Uterus (tissue), 4 donors: Measurements from ENCODE around the gene SLC8B1. TPM values are rescaled to one million over a fixed set of nuclear protein-coding genes. Genes with fewer than 3 reads are reported as not detected.
"Not testable (repeated sequence)": the region's sequence is repeated elsewhere in the genome, so short reads cannot be mapped to it uniquely, and the experiment has no call there.

Experiments used
- DNase-seq, 2 donors: peaks; one replicate each; pipeline ENCODE4 v3.0.0-alpha.2; 2019 to 2020
- H3K27ac ChIP-seq, 2 donors: fragments of 200-600 bp; sonication (generic); 1 replicate in 1 of 2; 2 replicates in 1 of 2; pipeline ENCODE4 v1.5.1; 2016 to 2018
- H3K27me3 ChIP-seq, 2 donors: fragments of 200-600 bp; sonication (generic); one replicate each; pipeline ENCODE4 v1.5.1; 2018 to 2019; ENCODE audit warnings: control low read depth in 1 of 2
- H3K36me3 ChIP-seq, 2 donors: fragments of 200-600 bp; sonication (generic); one replicate each; pipeline ENCODE4 v1.5.1; 2019; ENCODE audit warnings: control low read depth in 1 of 2
- H3K4me1 ChIP-seq, 2 donors: fragments of 200-600 bp; sonication (generic); one replicate each; pipeline ENCODE4 v1.5.1; 2018 to 2019; ENCODE audit warnings: control low read depth in 1 of 2
- H3K4me3 ChIP-seq, 2 donors: fragments of 200-600 bp; sonication (generic); 1 replicate in 1 of 2; 2 replicates in 1 of 2; pipeline ENCODE4 v1.5.1; 2018 to 2019; ENCODE audit warnings: mild to moderate bottlenecking in 1 of 2
- H3K9me3 ChIP-seq, 2 donors: fragments of 200-600 bp; sonication (generic); one replicate each; pipeline ENCODE4 v1.5.1; 2019; ENCODE audit warnings: control low read depth in 1 of 2
- CTCF ChIP-seq, 4 experiments: fragments of 200-600 bp in 2 of 4; fragments of 450-650 bp in 2 of 4; sonication (generic) in 2 of 4; IDR thresholded peaks; one replicate each; pipeline ENCODE4 v1.5.1; 2016 to 2019; ENCODE audit warnings: antibody characterized with exemption in 4 of 4, mild to moderate bottlenecking in 2 of 4, moderate library complexity in 1 of 4
- POLR2A ChIP-seq, 2 donors: fragments of 450-650 bp; IDR thresholded peaks; one replicate each; pipeline ENCODE4 v1.6.1; 2016; ENCODE audit warnings: antibody characterized with exemption in 2 of 2, mild to moderate bottlenecking in 1 of 2, moderate library complexity in 1 of 2
- intact Hi-C: fragments of 100-400 bp; cut with DNase I; formaldehyde crosslinking; loops from one replicate; pipeline ENCODE4 v1.15.1; 2023; ENCODE audit warnings: low total_unique reads
- total RNA-seq, 4 donors: library from RNA; depleted of rRNA in 3 of 4; stranded (reverse); fragments of >200 nt in 3 of 4; gene quantifications; one replicate each; pipeline versions ENCODE4 v1.1.0 to v1.2.4, GENCODE V29; 2014 to 2023
- donor health status: DM: yes; HTN: yes; CAD: no.

SLC8B1 gene
- total RNA-seq, 4 donors from 2014 or later, result 14.2 to 47.1 (median 36.2) TPM

- H3K4me3 ChIP-seq, result no peak overlapping the region
- no peak for TF ChIP-seq POLR2A (IDR thresholded peaks at IDR 0.05)
- no peak for TF ChIP-seq CTCF (IDR thresholded peaks at IDR 0.05)
- H3K27ac ChIP-seq, result no peak overlapping the region
- H3K4me1 ChIP-seq, result no peaks in the 10 kb centered on the region
- H3K9me3 ChIP-seq, result no peaks in the 10 kb centered on the region
- H3K27me3 ChIP-seq, result no peaks in the 10 kb centered on the region
- H3K36me3 ChIP-seq, result no peaks in the 10 kb centered on the region
- DNase-seq, result no peak
- intact Hi-C loops, result no loop called here
These were observed 26.9 kb upstream of the SLC8B1 start for GRCh38 chr12:113361574-113362370.

GRCh38 chr12:113359939-113360748 lies 25.2 kb upstream of the SLC8B1 start:
- TF ChIP-seq CTCF (IDR thresholded peaks at IDR 0.05) (no peak), POLR2A (IDR thresholded peaks at IDR 0.05) (peak in 1 of 2 donors; percentile 6)
- peak overlapping the region in 1 of 2 donors; percentile 94 for H3K27ac ChIP-seq
- intact Hi-C loops, result no loop called here
- no peak overlapping the region for H3K4me3 ChIP-seq
- no peaks in the 10 kb centered on the region for H3K9me3 ChIP-seq
- H3K36me3 ChIP-seq, result no peaks in the 10 kb centered on the region
- H3K27me3 ChIP-seq, result no peaks in the 10 kb centered on the region
- peak in 1 of 2 donors; percentile 23 for DNase-seq
- H3K4me1 ChIP-seq, result no peaks in the 10 kb centered on the region

- peak overlapping the region; percentile 88 to 94 for H3K27ac ChIP-seq
- intact Hi-C loops, result no loop called here
- no peaks in the 10 kb centered on the region for H3K36me3 ChIP-seq
- no peaks in the 10 kb centered on the region for H3K9me3 ChIP-seq
- no peaks in the 10 kb centered on the region for H3K27me3 ChIP-seq
- peak; percentile 72 to 87 for DNase-seq
- peak overlapping the region; percentile 59 to 78 for H3K4me3 ChIP-seq
- TF ChIP-seq CTCF (IDR thresholded peaks at IDR 0.05) (no peak), POLR2A (IDR thresholded peaks at IDR 0.05) (no peak)
- no peaks in the 10 kb centered on the region for H3K4me1 ChIP-seq
These were observed 24.4 kb upstream of the SLC8B1 start for GRCh38 chr12:113359133-113359938.

GRCh38 chr12:113358381-113359132 lies 23.6 kb upstream of the SLC8B1 start, which contains the start of gene PLBD2:
Gene PLBD2, plus strand, starts transcription at chr12:113358587. Its CDS starts 14 bp downstream, at chr12:113358601.
- DNase-seq, result peak; percentile 94 to 96
- Histone ChIP-seq H3K27me3 (no peaks in the 10 kb centered on the region), H3K4me1 (no peaks in the 10 kb centered on the region), H3K36me3 (no peaks in the 10 kb centered on the region), H3K9me3 (no peaks in the 10 kb centered on the region), H3K4me3 (peak within 1 kb of the TSS; percentile 59 to 78), H3K27ac (peak within 1 kb of the TSS; percentile 88 to 94)
- intact Hi-C loops, result no loop called here
- TF ChIP-seq CTCF (IDR thresholded peaks at IDR 0.05) (peak in 2 of 4 experiments; percentile 5 to 22), POLR2A (IDR thresholded peaks at IDR 0.05) (peak; percentile 41 to 67)

- DNase-seq, H3K36me3 ChIP-seq, H3K27ac ChIP-seq, H3K27me3 ChIP-seq, intact Hi-C loops, H3K4me1 ChIP-seq, H3K9me3 ChIP-seq, H3K4me3 ChIP-seq: not testable (repeated sequence)
These were observed 19.3 kb upstream of the SLC8B1 start for GRCh38 chr12:113354192-113354591.
